Stomach smooth muscle (tissue), 2 donors: ENCODE results near the gene BTBD9.
"Not testable (repeated sequence)": the region's sequence is repeated elsewhere in the genome, so short reads cannot be mapped to it uniquely, and the experiment has no call there.

Experiments
- H3K27ac ChIP-seq: one replicate; pipeline ENCODE4 v1.7.0; 2013; ENCODE audit warnings: mild to moderate bottlenecking, low read length, inconsistent platforms
- H3K27me3 ChIP-seq, 2 donors: one replicate each; pipeline ENCODE4 v1.7.0; 2013; ENCODE audit warnings: low read length in 2 of 2; ENCODE audit not compliant: insufficient read depth in 2 of 2, control insufficient read depth in 1 of 2
- H3K36me3 ChIP-seq, 2 donors: one replicate each; pipeline ENCODE4 v1.7.0; 2013; ENCODE audit warnings: low read length in 2 of 2; ENCODE audit not compliant: control insufficient read depth in 2 of 2, insufficient read depth in 2 of 2
- H3K4me1 ChIP-seq: one replicate; pipeline ENCODE4 v1.7.0; 2013; ENCODE audit warnings: low read length; ENCODE audit not compliant: control insufficient read depth, insufficient read depth
- H3K4me3 ChIP-seq, 2 donors: one replicate each; pipeline ENCODE4 v1.7.0; 2013; ENCODE audit warnings: low read length in 2 of 2
- H3K9ac ChIP-seq, 2 donors: one replicate each; pipeline ENCODE4 v1.7.0; 2013; ENCODE audit warnings: low read length in 2 of 2, mild to moderate bottlenecking in 1 of 2
- H3K9me3 ChIP-seq, 2 donors: one replicate each; pipeline ENCODE4 v1.7.0; 2013; ENCODE audit warnings: low read length in 2 of 2; ENCODE audit not compliant: control insufficient read depth in 2 of 2
- donor health status: healthy.
- donor health status: Pancreatic carcinoma.

The BTBD9 gene

GRCh38 chr6:38631186-38631783 is 8.4 kb downstream of the BTBD9 start:
- Histone ChIP-seq H3K4me3 (no peak overlapping the region), H3K36me3 (no peaks in the 10 kb centered on the region), H3K27ac (no peak overlapping the region), H3K9ac (no peak overlapping the region), H3K9me3 (peaks cover 0 to 2% of the 10 kb centered on the region in 2 donors), H3K27me3 (no peaks in the 10 kb centered on the region), H3K4me1 (no peaks in the 10 kb centered on the region)

DNA sequence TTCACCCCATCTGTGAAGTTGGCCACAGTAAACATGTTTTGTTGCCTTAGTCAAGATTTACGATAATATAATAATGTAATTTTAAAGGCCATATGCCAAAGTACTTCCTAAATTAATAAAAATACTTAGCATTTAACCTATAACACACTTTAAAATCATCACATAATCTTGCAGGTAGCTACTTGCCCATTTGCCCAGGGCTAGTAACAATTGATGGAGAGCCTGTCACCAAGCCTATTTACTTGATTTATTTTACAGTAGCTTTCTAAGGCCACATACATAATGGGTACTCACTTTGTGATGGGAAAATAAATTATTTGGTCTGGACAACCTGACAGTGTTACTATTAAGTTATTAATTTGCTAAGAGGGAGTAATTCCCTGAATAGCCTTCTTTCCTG is 14.5 kb downstream of the BTBD9 start:
- Histone ChIP-seq H3K9me3 (no peaks in the 10 kb centered on the region), H3K4me3 (no peak overlapping the region), H3K27me3 (no peaks in the 10 kb centered on the region), H3K4me1 (no peaks in the 10 kb centered on the region), H3K9ac (no peak overlapping the region), H3K36me3 (no peaks in the 10 kb centered on the region), H3K27ac (no peak overlapping the region)

DNA sequence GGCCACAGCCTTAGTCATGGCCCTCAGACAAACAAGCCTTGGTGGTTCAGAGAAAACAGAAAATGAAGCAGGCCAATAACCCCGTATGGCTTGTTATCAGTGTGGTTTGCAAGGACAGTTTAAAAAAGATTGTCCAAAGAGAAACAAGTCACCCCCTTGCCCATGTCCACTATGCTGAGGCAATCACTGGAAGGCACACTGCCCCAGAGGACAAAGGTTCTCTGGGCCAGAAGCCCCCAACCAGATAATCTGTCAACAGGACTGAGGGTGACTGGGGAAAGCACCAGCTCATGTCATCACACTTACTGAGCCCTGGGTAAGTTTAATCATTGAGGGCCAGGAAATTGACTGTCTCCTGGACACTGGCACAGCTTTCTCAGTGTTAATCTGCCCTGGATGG is 20.4 kb downstream of the BTBD9 start:
- H3K9ac ChIP-seq, H3K27ac ChIP-seq, H3K36me3 ChIP-seq, H3K4me1 ChIP-seq, H3K4me3 ChIP-seq, H3K27me3 ChIP-seq, H3K9me3 ChIP-seq: not testable (repeated sequence)

- not testable (repeated sequence) for H3K4me1 ChIP-seq, H3K4me3 ChIP-seq, H3K27ac ChIP-seq, H3K9me3 ChIP-seq, H3K36me3 ChIP-seq, H3K27me3 ChIP-seq, H3K9ac ChIP-seq
These were observed 21.4 kb downstream of the BTBD9 start for GRCh38 chr6:38618301-38618700.

DNA sequence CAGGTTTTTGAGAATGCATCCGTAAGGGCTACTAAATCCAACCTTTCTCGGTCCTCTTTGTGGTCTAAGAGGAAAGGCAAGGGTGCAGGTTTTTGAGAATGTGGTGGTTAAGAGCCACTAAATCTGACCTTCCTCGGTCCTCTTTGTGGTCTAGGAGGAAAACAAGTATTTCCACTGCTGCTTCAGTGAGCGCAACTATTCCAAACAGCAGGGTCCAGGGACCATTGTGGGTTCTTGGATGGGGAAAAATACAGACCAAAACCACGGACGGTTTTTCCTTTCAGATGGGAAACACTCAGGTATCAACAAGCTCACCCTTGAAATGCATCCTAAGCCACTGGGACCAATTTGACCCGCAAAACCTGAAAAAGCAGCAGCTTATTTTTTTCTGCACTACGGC is 21.9 kb downstream of the BTBD9 start:
- Histone ChIP-seq H3K27me3 (no peaks in the 10 kb centered on the region), H3K27ac (no peak overlapping the region), H3K36me3 (no peaks in the 10 kb centered on the region), H3K4me3 (no peak overlapping the region), H3K4me1 (no peaks in the 10 kb centered on the region), H3K9ac (no peak overlapping the region), H3K9me3 (no peaks in the 10 kb centered on the region)

GRCh38 chr6:38612143-38612965 is 27.4 kb downstream of the BTBD9 start:
- H3K27ac ChIP-seq: no peak overlapping the region

GRCh38 chr6:38610050-38610625 is 29.6 kb downstream of the BTBD9 start:
- Histone ChIP-seq H3K9ac (no peak overlapping the region), H3K27me3 (no peaks in the 10 kb centered on the region), H3K36me3 (no peaks in the 10 kb centered on the region), H3K4me3 (no peak overlapping the region), H3K9me3 (no peaks in the 10 kb centered on the region), H3K27ac (no peak overlapping the region), H3K4me1 (no peaks in the 10 kb centered on the region)

More at GRCh38 chr6:38612143-38612965, 27.4 kb downstream of the BTBD9 start:
- Histone ChIP-seq H3K4me1 (no peaks in the 10 kb centered on the region), H3K9ac (no peak overlapping the region), H3K9me3 (no peaks in the 10 kb centered on the region), H3K4me3 (no peak overlapping the region), H3K27me3 (no peaks in the 10 kb centered on the region), H3K36me3 (no peaks in the 10 kb centered on the region)

DNA sequence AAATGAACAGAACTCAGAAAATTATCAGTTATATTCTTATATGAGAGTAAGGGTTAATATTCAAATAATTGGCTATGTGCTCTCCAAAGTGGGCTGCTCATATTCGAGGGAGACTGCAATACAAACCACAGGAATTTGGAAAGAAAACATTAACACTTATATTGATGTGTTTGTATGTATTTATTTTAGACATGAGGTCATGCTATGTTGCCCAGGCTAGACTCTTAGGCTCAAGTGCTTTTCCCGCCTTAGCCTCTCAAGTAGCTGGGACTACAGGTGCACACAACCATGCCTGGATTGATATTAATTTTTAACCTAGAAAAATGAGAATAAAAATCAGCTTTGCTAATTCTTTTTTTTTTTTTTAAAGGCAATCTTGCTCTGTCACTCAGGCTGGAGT is 35.0 kb downstream of the BTBD9 start:
- no peaks in the 10 kb centered on the region for H3K36me3 ChIP-seq
- H3K4me3 ChIP-seq: no peak overlapping the region
- H3K9ac ChIP-seq: no peak overlapping the region
- no peak overlapping the region for H3K27ac ChIP-seq
- no peaks in the 10 kb centered on the region for H3K27me3 ChIP-seq
- no peaks in the 10 kb centered on the region for H3K9me3 ChIP-seq
- no peaks in the 10 kb centered on the region for H3K4me1 ChIP-seq

DNA sequence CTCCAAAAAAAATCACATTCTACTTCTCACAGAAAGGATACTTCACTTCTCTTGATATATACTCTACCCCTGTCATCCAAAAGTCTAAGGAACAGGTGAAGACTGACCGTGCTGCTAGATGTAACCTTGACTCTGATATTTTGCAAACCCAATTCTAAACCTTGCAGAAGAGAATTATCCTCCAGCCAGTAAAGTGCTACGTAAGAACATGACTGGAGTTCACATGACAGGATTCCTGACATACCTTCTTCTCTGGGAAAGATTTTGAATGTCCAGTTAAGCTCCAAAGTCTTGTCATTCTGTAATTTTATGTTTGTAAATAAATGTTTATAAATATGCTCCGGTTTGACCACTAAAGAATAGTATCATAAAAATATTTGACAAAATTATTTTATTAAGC is 35.8 kb downstream of the BTBD9 start:
- no peaks in the 10 kb centered on the region for H3K27me3 ChIP-seq
- no peak overlapping the region for H3K9ac ChIP-seq
- no peak overlapping the region for H3K4me3 ChIP-seq
- H3K4me1 ChIP-seq: no peaks in the 10 kb centered on the region
- no peaks in the 10 kb centered on the region for H3K9me3 ChIP-seq
- H3K36me3 ChIP-seq: no peaks in the 10 kb centered on the region
- H3K27ac ChIP-seq: no peak overlapping the region

DNA sequence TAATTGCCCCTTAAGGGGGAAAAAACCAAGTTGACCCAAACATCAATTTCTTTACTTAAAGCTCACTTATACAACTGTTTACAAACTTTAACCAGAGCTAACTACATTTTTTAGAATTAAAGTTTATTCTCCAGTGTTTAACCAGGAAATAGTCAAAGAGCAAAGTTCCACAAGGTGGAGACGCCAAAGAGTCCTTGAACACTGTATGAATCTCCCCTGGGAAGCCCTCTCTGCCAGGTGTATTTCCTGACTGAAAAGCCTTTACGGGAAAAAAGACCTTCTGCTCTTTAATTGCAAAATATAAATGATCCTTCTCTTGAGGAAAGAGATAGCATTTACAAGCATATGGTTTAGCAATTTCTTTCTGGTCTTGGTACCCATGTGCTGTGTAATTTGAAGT is 36.2 kb downstream of the BTBD9 start:
- no peaks in the 10 kb centered on the region for H3K9me3 ChIP-seq
- H3K4me1 ChIP-seq: no peaks in the 10 kb centered on the region
- no peak overlapping the region for H3K27ac ChIP-seq
- H3K9ac ChIP-seq: no peak overlapping the region
- H3K36me3 ChIP-seq: no peaks in the 10 kb centered on the region
- no peak overlapping the region for H3K4me3 ChIP-seq
- H3K27me3 ChIP-seq: no peaks in the 10 kb centered on the region

DNA sequence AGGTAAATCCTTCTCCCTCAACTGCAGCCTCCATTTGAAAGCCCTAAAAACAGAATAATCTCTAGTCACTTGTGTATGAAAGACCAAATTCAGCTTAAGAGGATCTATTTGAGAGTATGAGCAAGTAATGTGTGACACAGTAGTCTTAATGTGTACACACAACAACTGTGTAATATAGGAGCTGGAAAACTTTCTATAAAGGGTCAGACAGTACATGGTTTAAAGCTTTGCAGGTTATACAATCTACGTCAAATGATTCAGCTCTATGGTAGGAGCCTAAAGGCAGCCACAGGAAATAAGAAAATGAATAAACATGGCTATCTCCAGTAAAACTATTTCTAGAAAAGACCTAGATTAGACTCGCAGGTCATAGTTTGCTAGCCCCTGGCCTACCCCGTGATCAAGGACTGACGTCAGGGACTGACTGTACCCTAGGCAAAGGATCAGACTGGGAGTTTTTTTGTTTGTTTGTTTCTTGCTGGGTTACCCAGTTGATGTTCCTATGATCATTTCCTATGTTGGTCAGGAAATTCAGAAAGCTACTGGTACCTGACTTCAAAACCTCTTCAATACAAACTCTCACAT is 39.7 kb downstream of the BTBD9 start:
- H3K36me3 ChIP-seq: no peaks in the 10 kb centered on the region
- no peaks in the 10 kb centered on the region for H3K9me3 ChIP-seq
- no peak overlapping the region for H3K9ac ChIP-seq
- H3K27me3 ChIP-seq: no peaks in the 10 kb centered on the region
- no peaks in the 10 kb centered on the region for H3K4me1 ChIP-seq
- H3K27ac ChIP-seq: no peak overlapping the region
- no peak overlapping the region for H3K4me3 ChIP-seq
